ENCODE results near the gene PCK1. TPM values are rescaled to one million over a fixed set of nuclear protein-coding genes. Genes with fewer than 3 reads are reported as not detected.

The PCK1 gene
- total and polyA plus RNA-seq, 4 donors, result 0.30 to 0.90 (median 0.58) TPM

GRCh38 chr20:57546956-57547649 lies 13.8 kb upstream of the PCK1 start:
- Histone ChIP-seq H3K36me3 (ENCODE audit: control insufficient read depth, insufficient read depth, low read length) (no peaks in the 10 kb centered on the region), H3K27me3 (ENCODE audit: control insufficient read depth, insufficient read depth, low read length) (no peaks in the 10 kb centered on the region), H3K4me1 (ENCODE audit: control insufficient read depth, insufficient read depth, low read length) (peaks cover 7% of the 10 kb centered on the region), H3K27ac (ENCODE audit: low read depth, low read length) (no peak overlapping the region), H3K9me3 (ENCODE audit: control insufficient read depth, insufficient read depth, low read length) (no peaks in the 10 kb centered on the region), H3K4me3 (ENCODE audit: low read depth, low read length) (no peak overlapping the region)
- 83% methylated on average over 4 of the region's 8 CpGs for WGBS (ENCODE audit: insufficient coverage)
- DNase-seq (ENCODE audit: low read depth in 4 of 6, low spot score in 6 of 6), result peak in 2 of 6 donors; percentile 31 to 35

GRCh38 chr20:57548177-57549058 lies 12.5 kb upstream of the PCK1 start:
- DNase-seq (ENCODE audit: low read depth in 4 of 6, low spot score in 6 of 6), result peak in 1 of 6 donors; percentile 57
- WGBS (ENCODE audit: insufficient coverage), result 79% methylated on average over 19 of the region's 21 CpGs
- Histone ChIP-seq H3K27me3 (ENCODE audit: control insufficient read depth, insufficient read depth, low read length) (no peaks in the 10 kb centered on the region), H3K27ac (ENCODE audit: low read depth, low read length) (no peak overlapping the region), H3K9me3 (ENCODE audit: control insufficient read depth, insufficient read depth, low read length) (no peaks in the 10 kb centered on the region), H3K4me1 (ENCODE audit: control insufficient read depth, insufficient read depth, low read length) (peaks cover 12% of the 10 kb centered on the region), H3K36me3 (ENCODE audit: control insufficient read depth, insufficient read depth, low read length) (no peaks in the 10 kb centered on the region), H3K4me3 (ENCODE audit: low read depth, low read length) (no peak overlapping the region)

GRCh38 chr20:57552471-57552870 lies 8.4 kb upstream of the PCK1 start:
- no peak overlapping the region for H3K4me3 ChIP-seq (ENCODE audit: low read depth, low read length)
- no peak overlapping the region for H3K27ac ChIP-seq (ENCODE audit: low read depth, low read length)
- peaks cover 8% of the 10 kb centered on the region for H3K4me1 ChIP-seq (ENCODE audit: control insufficient read depth, insufficient read depth, low read length)
- no peaks in the 10 kb centered on the region for H3K36me3 ChIP-seq (ENCODE audit: control insufficient read depth, insufficient read depth, low read length)
- no peak for DNase-seq (ENCODE audit: low read depth in 4 of 6, low spot score in 6 of 6)
- no peaks in the 10 kb centered on the region for H3K9me3 ChIP-seq (ENCODE audit: control insufficient read depth, insufficient read depth, low read length)
- H3K27me3 ChIP-seq (ENCODE audit: control insufficient read depth, insufficient read depth, low read length), result no peaks in the 10 kb centered on the region
- 91% methylated on average over 6 of the region's 6 CpGs for WGBS (ENCODE audit: insufficient coverage)

GRCh38 chr20:57553376-57554018 lies 7.4 kb upstream of the PCK1 start:
- Histone ChIP-seq H3K9me3 (ENCODE audit: control insufficient read depth, insufficient read depth, low read length) (no peaks in the 10 kb centered on the region), H3K4me1 (ENCODE audit: control insufficient read depth, insufficient read depth, low read length) (peaks cover 8% of the 10 kb centered on the region), H3K27ac (ENCODE audit: low read depth, low read length) (no peak overlapping the region), H3K27me3 (ENCODE audit: control insufficient read depth, insufficient read depth, low read length) (no peaks in the 10 kb centered on the region), H3K4me3 (ENCODE audit: low read depth, low read length) (no peak overlapping the region), H3K36me3 (ENCODE audit: control insufficient read depth, insufficient read depth, low read length) (no peaks in the 10 kb centered on the region)
- 40% methylated on average over 9 of the region's 11 CpGs for WGBS (ENCODE audit: insufficient coverage)
- peak in 2 of 6 donors; percentile 34 to 89 for DNase-seq (ENCODE audit: low read depth in 4 of 6, low spot score in 6 of 6)

GRCh38 chr20:57555457-57556184 lies 5.3 kb upstream of the PCK1 start:
- H3K36me3 ChIP-seq (ENCODE audit: control insufficient read depth, insufficient read depth, low read length), result no peaks in the 10 kb centered on the region
- WGBS (ENCODE audit: insufficient coverage), result 74% methylated on average over 6 of the region's 11 CpGs
- no peak overlapping the region for H3K4me3 ChIP-seq (ENCODE audit: low read depth, low read length)
- DNase-seq (ENCODE audit: low read depth in 4 of 6, low spot score in 6 of 6), result no peak
- H3K9me3 ChIP-seq (ENCODE audit: control insufficient read depth, insufficient read depth, low read length), result no peaks in the 10 kb centered on the region
- H3K4me1 ChIP-seq (ENCODE audit: control insufficient read depth, insufficient read depth, low read length), result peaks cover 8% of the 10 kb centered on the region
- H3K27ac ChIP-seq (ENCODE audit: low read depth, low read length), result no peak overlapping the region
- H3K27me3 ChIP-seq (ENCODE audit: control insufficient read depth, insufficient read depth, low read length), result no peaks in the 10 kb centered on the region

- Histone ChIP-seq H3K36me3 (ENCODE audit: control insufficient read depth, insufficient read depth, low read length) (no peaks in the 10 kb centered on the region), H3K27me3 (ENCODE audit: control insufficient read depth, insufficient read depth, low read length) (no peaks in the 10 kb centered on the region), H3K27ac (ENCODE audit: low read depth, low read length) (no peak overlapping the region), H3K4me1 (ENCODE audit: control insufficient read depth, insufficient read depth, low read length) (peaks cover 8% of the 10 kb centered on the region), H3K9me3 (ENCODE audit: control insufficient read depth, insufficient read depth, low read length) (no peaks in the 10 kb centered on the region), H3K4me3 (ENCODE audit: low read depth, low read length) (no peak overlapping the region)
- no peak for DNase-seq (ENCODE audit: low read depth in 4 of 6, low spot score in 6 of 6)
- WGBS (ENCODE audit: insufficient coverage), result 96% methylated on average over 2 of the region's 3 CpGs
Measured at GRCh38 chr20:57556980-57557274, 4.0 kb upstream of the PCK1 start.

- Histone ChIP-seq H3K27me3 (ENCODE audit: control insufficient read depth, insufficient read depth, low read length) (no peaks in the 10 kb centered on the region), H3K36me3 (ENCODE audit: control insufficient read depth, insufficient read depth, low read length) (no peaks in the 10 kb centered on the region), H3K4me1 (ENCODE audit: control insufficient read depth, insufficient read depth, low read length) (peaks cover 7% of the 10 kb centered on the region), H3K27ac (ENCODE audit: low read depth, low read length) (no peak overlapping the region), H3K9me3 (ENCODE audit: control insufficient read depth, insufficient read depth, low read length) (no peaks in the 10 kb centered on the region), H3K4me3 (ENCODE audit: low read depth, low read length) (no peak overlapping the region)
- 100% methylated on average over 1 of the region's 9 CpGs for WGBS (ENCODE audit: insufficient coverage)
- no peak for DNase-seq (ENCODE audit: low read depth in 4 of 6, low spot score in 6 of 6)
Measured at GRCh38 chr20:57557926-57558613, 2.8 kb upstream of the PCK1 start.

- Histone ChIP-seq H3K27ac (ENCODE audit: low read depth, low read length) (no peak overlapping the region), H3K4me3 (ENCODE audit: low read depth, low read length) (no peak overlapping the region), H3K9me3 (ENCODE audit: control insufficient read depth, insufficient read depth, low read length) (no peaks in the 10 kb centered on the region), H3K36me3 (ENCODE audit: control insufficient read depth, insufficient read depth, low read length) (no peaks in the 10 kb centered on the region), H3K27me3 (ENCODE audit: control insufficient read depth, insufficient read depth, low read length) (no peaks in the 10 kb centered on the region), H3K4me1 (ENCODE audit: control insufficient read depth, insufficient read depth, low read length) (no peaks in the 10 kb centered on the region)
- no peak for DNase-seq (ENCODE audit: low read depth in 4 of 6, low spot score in 6 of 6)
- WGBS (ENCODE audit: insufficient coverage), result 75% methylated on average over 15 of the region's 15 CpGs
Measured at GRCh38 chr20:57558614-57559288, 2.2 kb upstream of the PCK1 start.
